Glomerular endothelial cell (primary cell): ENCODE results near the gene KIAA1958. TPM values are rescaled to one million over a fixed set of nuclear protein-coding genes. Genes with fewer than 3 reads are reported as not detected.
A peak's percentile ranks its signal among the peaks of the same experiment; 100 is the strongest.

Experiments used
- DNase-seq: peaks from one replicate; pipeline ENCODE4 v3.0.0-alpha.2; 2011; ENCODE audit warnings: low read depth, low spot score; ENCODE audit errors: extremely low read depth
- total RNA-seq: library from RNA; depleted of rRNA; stranded (reverse); fragments of >200 nt; gene quantifications from 2 replicates; pipeline ENCODE4 v1.2.3, GENCODE V29; 2015

KIAA1958 gene
- total RNA-seq, 1 donor from 2014 or later = 2.6 TPM

- no peak for DNase-seq
Measured at GRCh38 chr9:112700085-112700484, 213.5 kb downstream of the KIAA1958 start.

- no peak for DNase-seq
Measured at GRCh38 chr9:112703304-112703703, 216.7 kb downstream of the KIAA1958 start.

- DNase-seq = no peak
Measured at GRCh38 chr9:112705768-112706427, 219.3 kb downstream of the KIAA1958 start.

- no peak for DNase-seq
Measured at GRCh38 chr9:112711050-112711689, 224.5 kb downstream of the KIAA1958 start.

GRCh38 chr9:112712678-112713077 is 226.1 kb downstream of the KIAA1958 start:
- no peak for DNase-seq

GRCh38 chr9:112717661-112718331 is 231.2 kb downstream of the KIAA1958 start, which contains the start of gene INIP:
TSS of gene INIP (minus strand) at chr9:112718117. CDS start at chr9:112716485, 1,632 bp downstream.
- peak; percentile 71 for DNase-seq

Other genes with a start within 250 kb of the KIAA1958 start
- gene PTBP3, start 153.2 kb upstream of the KIAA1958 start, total RNA-seq = 47.3 and 54.9 TPM in 2 replicates
- 16.4 and 21.3 TPM in 2 replicates for gene HSDL2, start 106.7 kb upstream of the KIAA1958 start, total RNA-seq
- 20.0 and 22.3 TPM in 2 replicates for gene INIP, start 231.3 kb downstream of the KIAA1958 start, total RNA-seq